HFF-Myc (cell line): ENCODE data around the gene TADA2B.

Experiments
- DNase-seq: peaks from one replicate; pipeline ENCODE4 v3.0.0-alpha.2; 2011; ENCODE audit warnings: low read depth; ENCODE audit errors: extremely low read depth
- H3K4me3 ChIP-seq: replicated peaks from 2 replicates; pipeline ENCODE4 v1.5.1; 2011; ENCODE audit warnings: low read depth, mild to moderate bottlenecking, control low read depth, low read length
- CTCF ChIP-seq: IDR thresholded peaks from 2 replicates; pipeline ENCODE4 v1.5.1; 2012; ENCODE audit warnings: mild to moderate bottlenecking, low read depth, low read length, control low read depth; ENCODE audit errors: missing control alignments

The TADA2B gene

GRCh38 chr4:7034262-7035081, 8.7 kb upstream of the TADA2B start:
- no peak for TF ChIP-seq CTCF
- DNase-seq = no peak
- H3K4me3 ChIP-seq = no peak overlapping the region

DNA sequence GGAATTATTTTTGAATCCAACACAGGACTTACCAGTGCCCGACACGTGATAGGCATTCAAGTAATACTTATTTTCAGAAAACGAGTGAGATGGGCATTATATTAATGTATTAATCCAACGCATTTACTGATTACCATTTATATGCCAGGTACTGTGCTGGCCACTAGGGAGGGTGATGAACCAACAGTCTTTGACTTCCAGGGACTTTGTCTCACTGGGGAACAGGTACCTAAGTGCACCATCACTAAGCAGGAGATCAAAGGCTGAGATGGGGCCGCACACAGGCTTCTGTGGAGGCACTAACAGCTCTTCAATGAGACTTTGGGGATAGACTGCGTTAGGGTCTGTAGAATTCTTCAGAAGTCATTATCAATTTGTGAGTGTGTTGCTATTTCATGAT, 5.7 kb upstream of the TADA2B start:
- no peak for DNase-seq
- TF ChIP-seq CTCF = no peak
- no peak overlapping the region for H3K4me3 ChIP-seq

DNA sequence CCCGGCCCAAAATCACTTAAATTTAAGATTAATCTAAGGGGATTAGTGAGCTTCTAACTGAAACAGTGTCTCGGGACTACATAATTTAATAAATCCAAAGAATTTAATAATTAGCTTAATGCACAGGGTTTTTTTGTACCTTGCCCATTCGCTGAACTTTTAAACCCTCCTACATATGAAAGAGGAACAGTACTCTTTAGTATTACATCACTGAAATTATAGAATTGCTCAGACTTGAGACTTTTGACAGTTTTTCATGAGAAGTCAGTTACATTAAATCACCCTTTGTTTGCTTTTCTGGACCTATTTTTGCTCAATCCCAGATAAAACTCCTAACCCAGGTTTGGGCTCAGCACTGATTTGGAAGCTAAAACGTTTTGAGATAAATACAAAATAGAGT, 2.4 kb upstream of the TADA2B start:
- DNase-seq = no peak
- H3K4me3 ChIP-seq = no peak overlapping the region
- TF ChIP-seq CTCF = no peak

DNA sequence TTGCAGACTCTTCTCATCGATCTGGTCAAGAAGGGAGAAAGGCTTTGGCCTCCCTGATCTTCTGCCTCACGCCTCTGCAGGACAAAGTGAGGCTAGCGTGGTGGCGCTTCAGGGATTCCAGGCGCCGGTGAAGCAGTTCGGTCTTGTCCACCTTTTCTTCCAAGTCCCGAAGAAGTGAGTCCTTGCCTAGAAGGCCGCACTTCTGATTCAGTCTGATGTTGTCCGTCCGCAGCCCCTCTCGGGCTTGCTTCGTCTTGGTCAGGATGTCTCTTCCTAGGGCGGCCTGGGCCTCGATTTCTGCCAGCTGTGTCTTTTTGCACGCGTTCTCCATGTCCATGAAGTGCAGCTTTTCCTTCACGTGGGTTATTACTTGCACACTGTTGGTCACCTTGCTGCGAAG, 1.9 kb upstream of the TADA2B start:
- no peak overlapping the region for H3K4me3 ChIP-seq
- no peak for DNase-seq
- TF ChIP-seq CTCF = no peak

DNA sequence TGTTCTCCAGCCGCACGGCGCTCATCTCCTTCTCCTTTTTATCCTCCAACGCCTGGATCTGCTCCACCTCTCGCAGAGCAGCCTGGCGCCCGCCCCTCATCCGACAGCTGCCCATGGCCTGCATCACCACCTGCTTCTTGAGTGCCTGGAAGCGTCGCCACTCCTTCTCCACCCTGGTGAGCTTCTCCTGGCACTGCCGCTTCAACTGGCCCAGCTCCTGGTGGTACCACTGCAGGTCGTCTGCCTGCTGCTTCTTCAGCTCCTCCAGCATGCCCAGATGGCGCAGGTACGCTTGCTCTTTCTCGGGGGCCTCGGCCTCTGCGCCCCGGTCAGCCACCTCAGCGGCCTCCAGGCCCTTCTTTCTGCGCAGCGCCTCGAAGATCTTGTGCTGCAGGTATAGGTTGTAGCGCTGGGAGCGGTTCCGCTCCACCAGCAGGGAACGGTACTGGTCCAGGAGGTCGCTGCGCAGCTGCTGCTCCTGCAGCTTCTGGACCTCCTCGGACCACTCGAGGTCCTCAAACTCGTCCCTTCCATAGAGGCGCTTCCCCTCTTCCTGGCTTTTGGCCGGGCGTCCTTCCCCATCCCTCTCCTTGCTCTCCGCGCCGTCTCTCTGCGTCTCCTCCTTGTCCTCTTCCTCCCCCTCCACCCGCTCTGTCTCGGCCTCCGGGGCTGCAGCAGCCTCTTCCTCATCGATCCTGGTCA, 1.2 kb upstream of the TADA2B start:
- DNase-seq = no peak
- H3K4me3 ChIP-seq = peak overlapping the region; percentile 68
- TF ChIP-seq CTCF = no peak

DNA sequence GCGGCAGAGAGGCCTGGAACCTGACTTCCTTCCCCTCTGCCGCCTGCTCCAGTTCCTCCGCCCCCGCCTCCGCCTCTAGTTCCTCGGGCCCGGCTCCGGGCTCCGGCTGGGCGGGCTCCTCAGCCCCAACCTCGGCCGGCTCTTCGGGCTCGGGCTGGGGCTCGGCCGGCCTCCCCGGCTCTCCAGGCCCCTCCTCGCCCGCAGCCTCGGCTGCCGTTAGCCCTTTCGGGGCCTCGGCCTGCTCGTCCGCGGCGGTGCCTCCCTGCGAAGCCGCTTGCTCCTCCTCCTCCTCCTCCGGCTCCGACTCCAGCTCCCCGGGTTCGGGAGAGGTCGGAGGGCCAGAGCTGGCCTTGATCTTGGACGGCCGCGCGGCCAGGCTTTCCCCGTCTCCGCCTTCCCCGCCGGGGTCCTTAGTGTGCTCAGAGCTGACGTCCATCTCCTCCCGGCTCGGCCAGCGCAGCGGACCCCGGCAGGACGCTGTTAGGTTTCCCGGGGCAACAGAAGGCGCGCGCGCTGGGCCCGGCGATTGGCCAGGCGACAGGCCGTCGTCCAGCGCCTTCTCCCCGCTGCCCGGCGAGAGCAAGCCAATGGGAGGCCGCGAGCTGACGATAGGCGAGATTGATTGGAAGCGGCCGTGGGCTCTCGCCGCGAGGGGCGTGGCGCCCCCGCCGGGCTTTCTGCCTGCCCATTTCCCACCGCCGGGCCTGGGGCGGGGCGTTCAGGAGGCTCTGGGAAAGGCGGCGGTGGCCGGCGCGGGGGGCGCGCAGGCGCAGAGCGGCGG, 479 bp upstream of the TADA2B start:
- H3K4me3 ChIP-seq = peak overlapping the region; percentile 68
- no peak for TF ChIP-seq CTCF
- peak; percentile 89 for DNase-seq
